GM19328 (cell line): ENCODE measurements around the gene MED25.

Source experiments
- ATAC-seq: cut with Tn5 transposase; IDR thresholded peaks from one replicate; pipeline ENCODE4 v1.9.1; 2021; ENCODE audit warnings: mild to moderate bottlenecking, moderate library complexity; ENCODE audit not compliant: unreplicated experiment

Gene MED25

DNA sequence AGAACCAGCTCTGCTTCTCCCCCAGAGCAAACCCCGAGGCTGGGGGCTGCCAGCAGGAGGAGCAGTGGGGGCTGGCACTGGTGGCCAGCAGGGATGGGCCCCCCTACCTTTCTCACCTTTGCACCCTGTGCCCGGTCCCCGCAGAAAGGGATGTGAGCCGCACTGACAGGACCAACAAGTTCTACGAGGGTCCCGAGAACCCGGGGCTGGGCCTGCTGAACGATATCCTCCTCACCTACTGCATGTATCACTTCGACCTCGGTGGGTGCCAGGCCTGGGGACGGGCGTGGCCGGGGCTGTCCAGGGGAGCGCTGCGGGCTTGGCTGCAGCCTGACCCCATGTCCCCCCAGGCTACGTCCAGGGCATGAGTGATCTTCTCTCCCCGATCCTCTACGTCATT lies 66.0 kb downstream of the MED25 start:
- no peak for ATAC-seq

DNA sequence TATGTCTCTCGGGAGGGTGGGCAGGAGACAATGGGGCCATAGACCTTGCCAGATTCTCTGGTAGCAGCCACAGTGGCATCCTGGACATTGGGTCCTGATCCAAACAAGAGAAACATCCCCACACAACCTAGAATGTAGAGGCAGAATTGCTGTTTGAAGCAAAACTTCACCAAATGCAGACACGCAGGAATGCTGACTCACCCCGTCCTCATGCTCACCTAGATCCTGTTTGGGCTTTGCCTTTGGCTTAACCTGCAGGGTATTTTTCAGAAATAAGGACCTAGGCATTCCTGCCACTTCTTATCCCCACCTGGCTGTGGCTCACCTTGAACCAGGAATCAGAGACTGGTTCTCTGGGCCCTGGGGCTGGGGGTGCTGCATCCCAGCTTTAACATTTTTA lies 66.7 kb downstream of the MED25 start:
- ATAC-seq: no peak
